NB4 (cell line): ENCODE measurements around the gene NR1H2.
A peak's percentile ranks its signal among the peaks of the same experiment; 100 is the strongest.

Experiments used
- DNase-seq: peaks from one replicate; pipeline ENCODE4 v3.0.0; 2010; ENCODE audit warnings: low read depth
- H3K4me3 ChIP-seq: one replicate; pipeline ENCODE4 v1.5.1; 2011; ENCODE audit warnings: mild to moderate bottlenecking, low read depth, low read length, moderate library complexity
- CTCF ChIP-seq: IDR thresholded peaks from one replicate; pipeline ENCODE4 v1.5.1; 2012; ENCODE audit warnings: low read depth, low read length
- MAX ChIP-seq: IDR thresholded peaks from 2 replicates; pipeline ENCODE4 v1.6.1; 2011; ENCODE audit warnings: low read depth, low read length
- MYC ChIP-seq: IDR thresholded peaks from 2 replicates; pipeline ENCODE4 v1.6.1; 2011; ENCODE audit warnings: low read depth, low read length
- POLR2A ChIP-seq: IDR thresholded peaks from 2 replicates; pipeline ENCODE4 v1.6.1; 2011; ENCODE audit warnings: mild to moderate bottlenecking; ENCODE audit not compliant: insufficient read length; ENCODE audit errors: extremely low read depth

Gene NR1H2

GRCh38 chr19:50362656-50363424 is 13.4 kb upstream of the NR1H2 start:
- TF ChIP-seq CTCF (no peak), MAX (no peak), MYC (no peak), POLR2A (no peak)
- DNase-seq: no peak

GRCh38 chr19:50365434-50366306 is 10.6 kb upstream of the NR1H2 start, which contains the start of gene NAPSA:
NAPSA (minus strand) TSS chr19:50365639; CDS start chr19:50365621, 18 bp downstream.
- no peak for TF ChIP-seq CTCF
- no peak for TF ChIP-seq MYC
- no peak for DNase-seq
- no peak within 1 kb of the TSS for H3K4me3 ChIP-seq

More at GRCh38 chr19:50362656-50363424, 13.4 kb upstream of the NR1H2 start:
- no peak overlapping the region for H3K4me3 ChIP-seq

- DNase-seq: peak; percentile 58
- no peak overlapping the region for H3K4me3 ChIP-seq
- TF ChIP-seq CTCF (peak; percentile 59), MAX (no peak), POLR2A (no peak), MYC (no peak)
Measured at GRCh38 chr19:50368649-50369570, 7.3 kb upstream of the NR1H2 start.

- TF ChIP-seq MYC (no peak), MAX (no peak), POLR2A (no peak), CTCF (no peak)
- DNase-seq: peak; percentile 50
- no peak overlapping the region for H3K4me3 ChIP-seq
Measured at GRCh38 chr19:50371914-50372475, 4.3 kb upstream of the NR1H2 start.

- peak overlapping the region; percentile 9 for H3K4me3 ChIP-seq
- no peak for DNase-seq
- TF ChIP-seq POLR2A (no peak), CTCF (no peak)
Measured at GRCh38 chr19:50377051-50377461, 799 bp downstream of the NR1H2 start.
